ENCODE data around the gene PKLR.

DNA sequence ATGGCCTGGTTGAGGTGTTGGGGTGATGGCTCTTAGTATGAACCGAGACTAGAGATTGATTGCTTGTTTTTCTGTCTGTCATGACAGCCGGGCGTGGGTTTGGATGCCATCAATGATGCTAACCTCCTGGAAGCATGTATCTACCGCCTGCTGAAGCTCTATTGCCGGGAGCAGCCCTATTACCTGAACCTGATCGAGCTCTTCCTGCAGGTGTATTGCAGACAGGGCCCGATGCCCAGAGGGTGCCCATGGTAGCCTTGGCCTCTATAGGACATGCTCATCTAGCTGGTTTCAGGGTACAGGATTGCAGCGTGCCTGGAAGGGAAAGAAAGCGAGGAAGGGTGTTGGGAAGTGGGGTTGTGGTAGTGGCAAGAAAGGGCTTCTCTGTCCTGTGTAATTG lies 16.8 kb upstream of the PKLR start:
- TF ChIP-seq POLR2A (IDR thresholded peaks at IDR 0.05) (no peak), CTCF (IDR thresholded peaks at IDR 0.05) (no peak)

Measured in lower leg skin (tissue), 3 donors.